ENCODE measurements around the gene RAB11FIP4.

Gene RAB11FIP4

GRCh38 chr17:31582151-31582907 is 190.9 kb downstream of the RAB11FIP4 start:
- no peak for ATAC-seq (ENCODE audit: low read depth)

GRCh38 chr17:31583772-31584356 is 192.4 kb downstream of the RAB11FIP4 start:
- Histone ChIP-seq H3K36me3 (ENCODE audit: low read depth) (no peaks in the 10 kb centered on the region), H3K4me3 (ENCODE audit: severe bottlenecking) (no peak overlapping the region), H3K4me1 (ENCODE audit: insufficient read depth, poor library complexity, severe bottlenecking) (peaks cover 38% of the 10 kb centered on the region), H3K9me3 (ENCODE audit: severe bottlenecking) (no peaks in the 10 kb centered on the region), H3K27me3 (ENCODE audit: insufficient read depth, poor library complexity, severe bottlenecking) (no peaks in the 10 kb centered on the region), H3K27ac (ENCODE audit: poor library complexity, severe bottlenecking) (no peak overlapping the region)
- ATAC-seq (ENCODE audit: low read depth) (no peak), DNase-seq (ENCODE audit: low spot score) (no peak)
- TF ChIP-seq CTCF (IDR thresholded peaks at IDR 0.05; ENCODE audit: poor library complexity, severe bottlenecking) = no peak

More at GRCh38 chr17:31582151-31582907, 190.9 kb downstream of the RAB11FIP4 start:
- Histone ChIP-seq H3K4me1 (ENCODE audit: insufficient read depth, poor library complexity, severe bottlenecking) (peaks cover 40% of the 10 kb centered on the region), H3K9me3 (ENCODE audit: severe bottlenecking) (no peaks in the 10 kb centered on the region), H3K36me3 (ENCODE audit: low read depth) (no peaks in the 10 kb centered on the region), H3K27me3 (ENCODE audit: insufficient read depth, poor library complexity, severe bottlenecking) (no peaks in the 10 kb centered on the region), H3K4me3 (ENCODE audit: severe bottlenecking) (no peak overlapping the region), H3K27ac (ENCODE audit: poor library complexity, severe bottlenecking) (peak overlapping the region; percentile 84)
- DNase-seq (ENCODE audit: low spot score) = no peak
- TF ChIP-seq CTCF (IDR thresholded peaks at IDR 0.05; ENCODE audit: poor library complexity, severe bottlenecking) = no peak

GRCh38 chr17:31584438-31585279 is 193.2 kb downstream of the RAB11FIP4 start:
- Histone ChIP-seq H3K4me3 (ENCODE audit: severe bottlenecking) (no peak overlapping the region), H3K27ac (ENCODE audit: poor library complexity, severe bottlenecking) (no peak overlapping the region), H3K27me3 (ENCODE audit: insufficient read depth, poor library complexity, severe bottlenecking) (no peaks in the 10 kb centered on the region), H3K4me1 (ENCODE audit: insufficient read depth, poor library complexity, severe bottlenecking) (peaks cover 30% of the 10 kb centered on the region), H3K9me3 (ENCODE audit: severe bottlenecking) (no peaks in the 10 kb centered on the region), H3K36me3 (ENCODE audit: low read depth) (no peaks in the 10 kb centered on the region)
- no peak for TF ChIP-seq CTCF (IDR thresholded peaks at IDR 0.05; ENCODE audit: poor library complexity, severe bottlenecking)
- DNase-seq (ENCODE audit: low spot score) (no peak), ATAC-seq (ENCODE audit: low read depth) (no peak)

GRCh38 chr17:31585280-31585630 is 193.8 kb downstream of the RAB11FIP4 start:
- Histone ChIP-seq H3K27me3 (ENCODE audit: insufficient read depth, poor library complexity, severe bottlenecking) (no peaks in the 10 kb centered on the region), H3K9me3 (ENCODE audit: severe bottlenecking) (no peaks in the 10 kb centered on the region), H3K4me3 (ENCODE audit: severe bottlenecking) (no peak overlapping the region), H3K4me1 (ENCODE audit: insufficient read depth, poor library complexity, severe bottlenecking) (peaks cover 24% of the 10 kb centered on the region), H3K27ac (ENCODE audit: poor library complexity, severe bottlenecking) (no peak overlapping the region), H3K36me3 (ENCODE audit: low read depth) (no peaks in the 10 kb centered on the region)
- DNase-seq (ENCODE audit: low spot score) (no peak), ATAC-seq (ENCODE audit: low read depth) (no peak)
- TF ChIP-seq CTCF (IDR thresholded peaks at IDR 0.05; ENCODE audit: poor library complexity, severe bottlenecking) = no peak
